DMS53 treated with DMSO at 0.1 percent for 48 hours (cell line): ENCODE data around the gene CD79B.

Experiments
- DNase-seq: peaks from one replicate; lab custom pipeline; 2025; ENCODE audit not compliant: unreplicated experiment; lab: John Stamatoyannopoulos, UW

The CD79B gene

GRCh38 chr17:63931981-63932561, at the start of gene CD79B:
CD79B (minus strand) TSS chr17:63932331; CDS start chr17:63932261, 70 bp downstream.
- DNase-seq, result no peak

GRCh38 chr17:63978272-63979200, 46.4 kb upstream of the CD79B start:
- DNase-seq, result no peak

- no peak for DNase-seq
These were observed 44.6 kb upstream of the CD79B start for GRCh38 chr17:63976702-63977101.

GRCh38 chr17:63975541-63976092, 43.5 kb upstream of the CD79B start:
- no peak for DNase-seq

- peak; percentile 16 for DNase-seq
These were observed 42.6 kb upstream of the CD79B start for GRCh38 chr17:63974594-63975192.

GRCh38 chr17:63973930-63974593, 41.9 kb upstream of the CD79B start:
- DNase-seq, result no peak

GRCh38 chr17:63973247-63973646, 41.1 kb upstream of the CD79B start:
- DNase-seq, result no peak

GRCh38 chr17:63972796-63973195, 40.7 kb upstream of the CD79B start, which contains the start of gene SCN4A:
SCN4A (minus strand) TSS chr17:63972918; CDS start chr17:63972841, 77 bp downstream.
- DNase-seq, result no peak

- no peak for DNase-seq
These were observed 37.1 kb upstream of the CD79B start for GRCh38 chr17:63969278-63969677.

GRCh38 chr17:63967953-63968352, 35.8 kb upstream of the CD79B start:
- DNase-seq, result no peak

GRCh38 chr17:63966646-63967264, 34.6 kb upstream of the CD79B start:
- DNase-seq, result no peak

- no peak for DNase-seq
These were observed 31.0 kb upstream of the CD79B start for GRCh38 chr17:63963123-63963522.

GRCh38 chr17:63962298-63962744, 30.2 kb upstream of the CD79B start:
- no peak for DNase-seq

- DNase-seq, result no peak
These were observed 29.5 kb upstream of the CD79B start for GRCh38 chr17:63961355-63962212.

GRCh38 chr17:63960430-63960829, 28.3 kb upstream of the CD79B start:
- DNase-seq, result no peak

- no peak for DNase-seq
These were observed 27.9 kb upstream of the CD79B start for GRCh38 chr17:63960006-63960405.

GRCh38 chr17:63956296-63956920, 24.3 kb upstream of the CD79B start:
- no peak for DNase-seq

- no peak for DNase-seq
These were observed 23.7 kb upstream of the CD79B start for GRCh38 chr17:63955791-63956190.

- DNase-seq, result no peak
These were observed 23.1 kb upstream of the CD79B start for GRCh38 chr17:63955232-63955631.
